Panc1 (cell line): ENCODE data around the gene EHBP1. TPM values are rescaled to one million over a fixed set of nuclear protein-coding genes. Genes with fewer than 3 reads are reported as not detected.

Source experiments
- ATAC-seq: fragments of 200-7000 bp; cut with Tn5 transposase; 2 replicates; pipeline ENCODE4 v1.9.1; 2020; ENCODE audit warnings: mild to moderate bottlenecking, moderate library complexity
- BruUV-seq: library from RNA; stranded (reverse); fragments of 400-500 nt; replicated peaks from 2 replicates; lab custom pipeline; 2021; lab: Mats Ljungman, UMichigan
- CTCF ChIA-PET: fragments of 300-600 bp; sonication (Branson Sonifier 250); formaldehyde crosslinking; loops from one replicate; lab custom pipeline; 2022; ENCODE audit warnings: antibody characterized with exemption; lab: Charles Lee
- POLR2A ChIA-PET: fragments of 300-600 bp; sonication (Branson Sonifier 250); formaldehyde crosslinking; loops from one replicate; lab custom pipeline; 2022; ENCODE audit warnings: antibody characterized with exemption; lab: Charles Lee
- DNase-seq: peaks from one replicate; pipeline ENCODE4 v3.0.0-alpha.2; 2010; ENCODE audit warnings: low read depth, low spot score
- H3K27ac ChIP-seq: 2 replicates; pipeline ENCODE4 v1.5.1; 2011; ENCODE audit warnings: mild to moderate bottlenecking, low read length, inconsistent platforms
- H3K27me3 ChIP-seq: fragments of 200-500 bp; sonication (Bioruptor generic); 2 replicates; pipeline ENCODE4 v1.6.0; 2014; ENCODE audit warnings: low read length, inconsistent platforms; ENCODE audit not compliant: control insufficient read depth, insufficient read depth
- H3K36me3 ChIP-seq: fragments of 200-500 bp; sonication (Bioruptor generic); 2 replicates; pipeline ENCODE4 v1.5.1; 2014; ENCODE audit warnings: inconsistent platforms, mild to moderate bottlenecking, low read length, moderate library complexity; ENCODE audit not compliant: control insufficient read depth, insufficient read depth
- H3K4me1 ChIP-seq: 2 replicates; pipeline ENCODE4 v1.5.1; 2011; ENCODE audit warnings: inconsistent platforms, mild to moderate bottlenecking, low read length, moderate library complexity; ENCODE audit not compliant: control insufficient read depth, insufficient read depth
- H3K4me3 ChIP-seq, 2 experiments: 2 replicates each; pipeline ENCODE4 v1.5.1; 2011 to 2012; ENCODE audit warnings: low read depth in 2 of 2, low read length in 2 of 2, mild to moderate bottlenecking in 2 of 2, inconsistent platforms in 1 of 2, moderate library complexity in 1 of 2
- H3K9me3 ChIP-seq: fragments of 200-500 bp; sonication (Bioruptor generic); 2 replicates; pipeline ENCODE4 v1.5.1; 2014; ENCODE audit warnings: low read depth, mild to moderate bottlenecking, inconsistent platforms, low read length, moderate library complexity; ENCODE audit not compliant: control insufficient read depth, insufficient read depth
- CTCF ChIP-seq: fragments of 450-650 bp; IDR thresholded peaks from 2 replicates; pipeline ENCODE4 v1.5.1; 2017; ENCODE audit warnings: mild to moderate bottlenecking
- POLR2AphosphoS5 ChIP-seq: IDR thresholded peaks from 2 replicates; pipeline ENCODE4 v1.6.1; 2012; ENCODE audit warnings: mild to moderate bottlenecking, low read depth, low read length, moderate library complexity
- SIN3A ChIP-seq: IDR thresholded peaks from 2 replicates; pipeline ENCODE4 v1.6.1; 2012; ENCODE audit warnings: low read depth, mild to moderate bottlenecking, low read length, moderate library complexity, borderline replicate concordance; ENCODE audit not compliant: insufficient read depth
- TCF7L2 ChIP-seq: IDR thresholded peaks from 2 replicates; pipeline ENCODE4 v1.6.1; 2011; ENCODE audit warnings: mild to moderate bottlenecking, low read depth, low read length, inconsistent platforms
- in situ Hi-C: cut with HindIII; loops from 2 replicates; pipeline ENCODE4 v1.10.0; 2016; ENCODE audit warnings: low sequenced_read_pairs, low pct_unique_long_range_greater_than_20kb
- intact Hi-C: fragments of 100-400 bp; cut with micrococcal nuclease; formaldehyde crosslinking; loops from one replicate; pipeline ENCODE4 v1.10.0; 2022; ENCODE audit not compliant: unreplicated experiment
- total RNA-seq: library from RNA; stranded (reverse); gene quantifications from one replicate; pipeline ENCODE4 v1.2.1, GENCODE V29; 2021; ENCODE audit not compliant: unreplicated experiment
- TF ChIP-seq, protein P1 (sequence below), 2 experiments: IDR thresholded peaks; 2 replicates each; pipeline ENCODE4 v1.6.1; 2011 to 2012; ENCODE audit warnings: low read depth in 2 of 2, control low read depth in 1 of 2, low read length in 1 of 2, mild to moderate bottlenecking in 1 of 2, moderate library complexity in 1 of 2; ENCODE audit not compliant: insufficient read depth in 1 of 2

The EHBP1 gene
- total RNA-seq, 1 experiment from 2014 or later, result 46.1 TPM

DNA sequence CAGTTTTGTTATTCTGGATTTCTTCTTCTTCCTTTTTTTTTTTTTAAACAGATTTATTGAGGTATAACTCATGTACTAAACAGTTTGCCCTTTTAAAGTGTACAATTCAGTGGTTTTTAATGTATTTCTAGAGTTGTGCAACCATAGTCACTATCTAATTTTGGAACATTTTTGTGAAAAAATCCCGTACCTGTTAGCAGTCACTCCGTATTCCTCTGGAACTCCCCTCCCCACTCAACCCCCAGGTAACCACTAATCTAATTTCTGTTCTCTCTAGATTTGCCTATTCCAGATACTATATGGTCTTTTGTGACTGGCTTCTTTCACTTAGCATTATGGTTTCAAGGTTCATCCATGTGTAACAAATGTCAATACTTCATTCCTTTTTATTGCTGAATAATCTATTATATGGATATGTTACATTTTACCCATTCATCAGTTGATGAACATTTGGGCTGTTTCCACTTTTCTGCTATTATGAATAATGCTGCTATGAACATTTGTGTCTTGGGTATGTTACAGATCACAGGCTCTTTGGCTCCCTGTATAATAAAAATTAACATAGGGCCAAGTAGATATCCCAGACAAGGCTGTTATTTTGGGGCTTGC lies 21.9 kb downstream of the EHBP1 start:
- CTCF ChIA-PET, result no interaction called here
- no peak overlapping the region for H3K27ac ChIP-seq

GRCh38 chr2:62727876-62728566 lies 22.5 kb downstream of the EHBP1 start:
- no TSS peak for BruUV-seq
- TF ChIP-seq POLR2AphosphoS5, result no peak
- TF ChIP-seq, protein P1, sequence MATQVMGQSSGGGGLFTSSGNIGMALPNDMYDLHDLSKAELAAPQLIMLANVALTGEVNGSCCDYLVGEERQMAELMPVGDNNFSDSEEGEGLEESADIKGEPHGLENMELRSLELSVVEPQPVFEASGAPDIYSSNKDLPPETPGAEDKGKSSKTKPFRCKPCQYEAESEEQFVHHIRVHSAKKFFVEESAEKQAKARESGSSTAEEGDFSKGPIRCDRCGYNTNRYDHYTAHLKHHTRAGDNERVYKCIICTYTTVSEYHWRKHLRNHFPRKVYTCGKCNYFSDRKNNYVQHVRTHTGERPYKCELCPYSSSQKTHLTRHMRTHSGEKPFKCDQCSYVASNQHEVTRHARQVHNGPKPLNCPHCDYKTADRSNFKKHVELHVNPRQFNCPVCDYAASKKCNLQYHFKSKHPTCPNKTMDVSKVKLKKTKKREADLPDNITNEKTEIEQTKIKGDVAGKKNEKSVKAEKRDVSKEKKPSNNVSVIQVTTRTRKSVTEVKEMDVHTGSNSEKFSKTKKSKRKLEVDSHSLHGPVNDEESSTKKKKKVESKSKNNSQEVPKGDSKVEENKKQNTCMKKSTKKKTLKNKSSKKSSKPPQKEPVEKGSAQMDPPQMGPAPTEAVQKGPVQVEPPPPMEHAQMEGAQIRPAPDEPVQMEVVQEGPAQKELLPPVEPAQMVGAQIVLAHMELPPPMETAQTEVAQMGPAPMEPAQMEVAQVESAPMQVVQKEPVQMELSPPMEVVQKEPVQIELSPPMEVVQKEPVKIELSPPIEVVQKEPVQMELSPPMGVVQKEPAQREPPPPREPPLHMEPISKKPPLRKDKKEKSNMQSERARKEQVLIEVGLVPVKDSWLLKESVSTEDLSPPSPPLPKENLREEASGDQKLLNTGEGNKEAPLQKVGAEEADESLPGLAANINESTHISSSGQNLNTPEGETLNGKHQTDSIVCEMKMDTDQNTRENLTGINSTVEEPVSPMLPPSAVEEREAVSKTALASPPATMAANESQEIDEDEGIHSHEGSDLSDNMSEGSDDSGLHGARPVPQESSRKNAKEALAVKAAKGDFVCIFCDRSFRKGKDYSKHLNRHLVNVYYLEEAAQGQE (IDR thresholded peaks at IDR 0.05; ENCODE audit: insufficient read depth in 1 of 2, low read depth in 2 of 2, low read length in 1 of 2), result no peak
- TF ChIP-seq TCF7L2, result no peak
- TF ChIP-seq CTCF, result no peak
- no peak for TF ChIP-seq SIN3A
- CTCF ChIA-PET, result no interaction called here
- H3K9me3 ChIP-seq, result peaks cover 15% of the 10 kb centered on the region; the same call in 1 of the 2 replicates
- H3K27me3 ChIP-seq, result no peaks in the 10 kb centered on the region
- peak; percentile 32; the same call in 1 of the 2 replicates for ATAC-seq
- intact Hi-C loops (no loop called here), in situ Hi-C loops (no loop called here)
- no peak overlapping the region for H3K27ac ChIP-seq
- no peak overlapping the region for H3K4me3 ChIP-seq
- H3K4me1 ChIP-seq, result peaks cover 11% of the 10 kb centered on the region; the same call in 1 of the 2 replicates
- POLR2A ChIA-PET, result no interaction called here
- no peak for DNase-seq
- H3K36me3 ChIP-seq, result no peaks in the 10 kb centered on the region

More for the DNA sequence above, 21.9 kb downstream of the EHBP1 start:
- BruUV-seq, result no TSS peak
- ATAC-seq, result no peak; the same call in 1 of the 2 replicates
- H3K4me3 ChIP-seq, result no peak overlapping the region
- no peak for TF ChIP-seq CTCF
- TF ChIP-seq TCF7L2, result no peak
- no peak for TF ChIP-seq SIN3A
- TF ChIP-seq, protein P1 (IDR thresholded peaks at IDR 0.05; ENCODE audit: insufficient read depth in 1 of 2, low read depth in 2 of 2, low read length in 1 of 2), result no peak
- no peak for TF ChIP-seq POLR2AphosphoS5
- POLR2A ChIA-PET, result no interaction called here
- H3K9me3 ChIP-seq, result peaks cover 15% of the 10 kb centered on the region; the same call in 1 of the 2 replicates
- no peak for DNase-seq
- in situ Hi-C loops (no loop called here), intact Hi-C loops (no loop called here)
- H3K27me3 ChIP-seq, result no peaks in the 10 kb centered on the region
- peaks cover 11% of the 10 kb centered on the region; the same call in 1 of the 2 replicates for H3K4me1 ChIP-seq
- H3K36me3 ChIP-seq, result no peaks in the 10 kb centered on the region
